Activated T-helper 17 cell treated with anti-CD3 and anti-CD28 coated beads, Interleukin-2, amount 50 U/mL, for 72 hours (primary cell): ENCODE measurements around the gene HMCN1. TPM values are rescaled to one million over a fixed set of nuclear protein-coding genes. Genes with fewer than 3 reads are reported as not detected.

Experiments used
- ATAC-seq: fragments of 150-1000 bp; cut with Tn5 transposase; replicated peaks from 2 replicates; pipeline ENCODE4 v1.10.0; 2021; ENCODE audit warnings: mild to moderate bottlenecking, moderate library complexity
- H3K27ac Mint-ChIP-seq: one replicate; pipeline ENCODE4 v1.8.0; 2022; ENCODE audit warnings: mixed read lengths
- H3K27me3 Mint-ChIP-seq: one replicate; pipeline ENCODE4 v1.8.0; 2022; ENCODE audit warnings: mixed read lengths
- H3K36me3 Mint-ChIP-seq: one replicate; pipeline ENCODE4 v1.8.0; 2022; ENCODE audit warnings: low read depth, mild to moderate bottlenecking, mixed read lengths
- H3K4me1 Mint-ChIP-seq: one replicate; pipeline ENCODE4 v1.8.0; 2022; ENCODE audit warnings: mixed read lengths
- H3K4me3 Mint-ChIP-seq: one replicate; pipeline ENCODE4 v1.8.0; 2022; ENCODE audit warnings: mild to moderate bottlenecking, mixed read lengths
- H3K9me3 Mint-ChIP-seq: one replicate; pipeline ENCODE4 v1.8.0; 2022; ENCODE audit warnings: mixed read lengths
- total RNA-seq, 2 donors: library from RNA; stranded (reverse); gene quantifications; one replicate each; pipeline ENCODE4 v1.2.3, GENCODE V29; 2022

Gene HMCN1
- total RNA-seq, 2 donors from 2014 or later = 0.06 to 1.2 TPM

- ATAC-seq = no peak
- Mint-ChIP-seq H3K27me3 (peaks cover under 1% of the 10 kb centered on the region), H3K4me1 (no peaks in the 10 kb centered on the region), H3K9me3 (no peaks in the 10 kb centered on the region), H3K4me3 (no peak overlapping the region), H3K36me3 (no peaks in the 10 kb centered on the region), H3K27ac (no peak overlapping the region)
Observed at GRCh38 chr1:186063091-186063657, 329.0 kb downstream of the HMCN1 start.

- Mint-ChIP-seq H3K27ac (no peak overlapping the region), H3K4me3 (no peak overlapping the region), H3K9me3 (no peaks in the 10 kb centered on the region), H3K36me3 (no peaks in the 10 kb centered on the region), H3K27me3 (peaks cover 4% of the 10 kb centered on the region), H3K4me1 (no peaks in the 10 kb centered on the region)
- ATAC-seq = no peak
Observed at GRCh38 chr1:186066411-186066810, 332.2 kb downstream of the HMCN1 start.

- Mint-ChIP-seq H3K27me3 (no peaks in the 10 kb centered on the region), H3K36me3 (no peaks in the 10 kb centered on the region), H3K9me3 (no peaks in the 10 kb centered on the region), H3K4me3 (no peak overlapping the region), H3K27ac (no peak overlapping the region), H3K4me1 (no peaks in the 10 kb centered on the region)
- ATAC-seq = no peak
Observed at GRCh38 chr1:186073697-186074096, 339.5 kb downstream of the HMCN1 start.

- Mint-ChIP-seq H3K9me3 (no peaks in the 10 kb centered on the region), H3K4me3 (no peak overlapping the region), H3K4me1 (no peaks in the 10 kb centered on the region), H3K27ac (no peak overlapping the region), H3K36me3 (no peaks in the 10 kb centered on the region), H3K27me3 (peaks cover 4% of the 10 kb centered on the region)
- ATAC-seq = no peak
Observed at GRCh38 chr1:186076006-186076405, 341.8 kb downstream of the HMCN1 start.

- ATAC-seq = peak; percentile 94
- H3K27me3 Mint-ChIP-seq = peaks cover 4% of the 10 kb centered on the region
Observed at GRCh38 chr1:186078245-186078644, 344.1 kb downstream of the HMCN1 start.

GRCh38 chr1:186079084-186079684 lies 345.0 kb downstream of the HMCN1 start:
- Mint-ChIP-seq H3K4me1 (no peaks in the 10 kb centered on the region), H3K36me3 (no peaks in the 10 kb centered on the region), H3K27ac (no peak overlapping the region), H3K27me3 (peaks cover 4% of the 10 kb centered on the region), H3K9me3 (no peaks in the 10 kb centered on the region), H3K4me3 (no peak overlapping the region)
- no peak for ATAC-seq

More at GRCh38 chr1:186078245-186078644, 344.1 kb downstream of the HMCN1 start:
- no peaks in the 10 kb centered on the region for H3K36me3 Mint-ChIP-seq
- no peaks in the 10 kb centered on the region for H3K9me3 Mint-ChIP-seq
- H3K4me3 Mint-ChIP-seq = no peak overlapping the region
- no peak overlapping the region for H3K27ac Mint-ChIP-seq
- H3K4me1 Mint-ChIP-seq = no peaks in the 10 kb centered on the region

GRCh38 chr1:186082235-186082937 lies 348.2 kb downstream of the HMCN1 start:
- Mint-ChIP-seq H3K4me1 (no peaks in the 10 kb centered on the region), H3K27ac (no peak overlapping the region), H3K27me3 (peaks cover 4% of the 10 kb centered on the region), H3K9me3 (no peaks in the 10 kb centered on the region), H3K36me3 (no peaks in the 10 kb centered on the region), H3K4me3 (no peak overlapping the region)
- ATAC-seq = no peak

- no peak for ATAC-seq
- Mint-ChIP-seq H3K27me3 (no peaks in the 10 kb centered on the region), H3K4me3 (no peak overlapping the region), H3K9me3 (no peaks in the 10 kb centered on the region), H3K4me1 (no peaks in the 10 kb centered on the region), H3K36me3 (no peaks in the 10 kb centered on the region), H3K27ac (no peak overlapping the region)
Observed at GRCh38 chr1:186086583-186086982, 352.4 kb downstream of the HMCN1 start.

GRCh38 chr1:186089940-186090339 lies 355.7 kb downstream of the HMCN1 start:
- Mint-ChIP-seq H3K9me3 (no peaks in the 10 kb centered on the region), H3K27ac (no peak overlapping the region), H3K27me3 (peaks cover 4% of the 10 kb centered on the region), H3K4me1 (no peaks in the 10 kb centered on the region), H3K4me3 (no peak overlapping the region), H3K36me3 (no peaks in the 10 kb centered on the region)
- ATAC-seq = no peak

GRCh38 chr1:186091222-186091720 lies 357.1 kb downstream of the HMCN1 start:
- Mint-ChIP-seq H3K4me1 (no peaks in the 10 kb centered on the region), H3K36me3 (no peaks in the 10 kb centered on the region), H3K9me3 (no peaks in the 10 kb centered on the region), H3K4me3 (no peak overlapping the region), H3K27ac (no peak overlapping the region), H3K27me3 (peaks cover 4% of the 10 kb centered on the region)
- no peak for ATAC-seq

GRCh38 chr1:186093437-186093836 lies 359.2 kb downstream of the HMCN1 start:
- H3K36me3 Mint-ChIP-seq = no peaks in the 10 kb centered on the region
- no peak overlapping the region for H3K4me3 Mint-ChIP-seq
- no peaks in the 10 kb centered on the region for H3K4me1 Mint-ChIP-seq
- H3K27ac Mint-ChIP-seq = no peak overlapping the region
- no peaks in the 10 kb centered on the region for H3K9me3 Mint-ChIP-seq
- no peak for ATAC-seq
- peaks cover 4% of the 10 kb centered on the region for H3K27me3 Mint-ChIP-seq

GRCh38 chr1:186094172-186094571 lies 360.0 kb downstream of the HMCN1 start:
- H3K4me3 Mint-ChIP-seq = no peak overlapping the region
- ATAC-seq = no peak
- H3K27ac Mint-ChIP-seq = no peak overlapping the region
- no peaks in the 10 kb centered on the region for H3K36me3 Mint-ChIP-seq
- H3K9me3 Mint-ChIP-seq = no peaks in the 10 kb centered on the region
- H3K27me3 Mint-ChIP-seq = peaks cover 4% of the 10 kb centered on the region
- no peaks in the 10 kb centered on the region for H3K4me1 Mint-ChIP-seq

GRCh38 chr1:186099336-186100104 lies 365.3 kb downstream of the HMCN1 start:
- H3K27ac Mint-ChIP-seq = no peak overlapping the region
- H3K4me3 Mint-ChIP-seq = no peak overlapping the region
- no peaks in the 10 kb centered on the region for H3K36me3 Mint-ChIP-seq
- H3K27me3 Mint-ChIP-seq = peaks cover 5% of the 10 kb centered on the region
- H3K9me3 Mint-ChIP-seq = no peaks in the 10 kb centered on the region
- H3K4me1 Mint-ChIP-seq = no peaks in the 10 kb centered on the region
- ATAC-seq = no peak

GRCh38 chr1:186102107-186102506 lies 367.9 kb downstream of the HMCN1 start:
- ATAC-seq = no peak
- no peaks in the 10 kb centered on the region for H3K36me3 Mint-ChIP-seq

More at GRCh38 chr1:186102107-186102506, 367.9 kb downstream of the HMCN1 start:
- Mint-ChIP-seq H3K27me3 (peaks cover 5% of the 10 kb centered on the region), H3K9me3 (no peaks in the 10 kb centered on the region), H3K27ac (no peak overlapping the region), H3K4me1 (no peaks in the 10 kb centered on the region), H3K4me3 (no peak overlapping the region)
